Trophoblast cell (in vitro differentiated cells and primary cell): ENCODE data around the gene TIMELESS.
"Not testable (repeated sequence)": the region's sequence is repeated elsewhere in the genome, so short reads cannot be mapped to it uniquely, and the experiment has no call there.

ENCODE experiments used
- DNase-seq, 2 donors: peaks; one replicate each; pipeline ENCODE4 v3.0.0-alpha.2; 2016
- H2AFZ ChIP-seq: 2 replicates; pipeline ENCODE4 v1.6.1; 2013; ENCODE audit warnings: low read length, moderate library complexity, mild to moderate bottlenecking; ENCODE audit not compliant: insufficient read depth, poor library complexity
- H2AK5ac ChIP-seq: 2 replicates; pipeline ENCODE4 v1.6.1; 2013; ENCODE audit warnings: mild to moderate bottlenecking, low read length
- H2BK120ac ChIP-seq: 2 replicates; pipeline ENCODE4 v1.6.1; 2013; ENCODE audit warnings: low read length, mild to moderate bottlenecking, moderate library complexity; ENCODE audit not compliant: insufficient read depth, poor library complexity
- H2BK12ac ChIP-seq: 2 replicates; pipeline ENCODE4 v1.6.1; 2013; ENCODE audit warnings: mild to moderate bottlenecking, low read length, moderate library complexity
- H2BK5ac ChIP-seq: 2 replicates; pipeline ENCODE4 v1.6.1; 2013; ENCODE audit warnings: low read length, low read depth, moderate library complexity, mild to moderate bottlenecking; ENCODE audit not compliant: poor library complexity
- H3K14ac ChIP-seq: 2 replicates; pipeline ENCODE4 v1.6.1; 2013; ENCODE audit warnings: mild to moderate bottlenecking, low read length
- H3K18ac ChIP-seq: 2 replicates; pipeline ENCODE4 v1.6.1; 2013; ENCODE audit warnings: mild to moderate bottlenecking, low read length
- H3K23ac ChIP-seq: 2 replicates; pipeline ENCODE4 v1.6.1; 2013; ENCODE audit warnings: low read length
- H3K27ac ChIP-seq: 2 replicates; pipeline ENCODE4 v1.5.1; 2013; ENCODE audit warnings: low read depth, mild to moderate bottlenecking, inconsistent platforms, low read length, moderate library complexity
- H3K27me3 ChIP-seq: 2 replicates; pipeline ENCODE4 v1.6.1; 2013; ENCODE audit warnings: inconsistent platforms, mild to moderate bottlenecking, low read length, moderate library complexity; ENCODE audit not compliant: insufficient read depth
- H3K36me3 ChIP-seq, 2 experiments: 1 replicate in 1 of 2; 2 replicates in 1 of 2; pipeline ENCODE4 v1.6.1; 2013; ENCODE audit warnings: low read length in 2 of 2, mild to moderate bottlenecking in 2 of 2, moderate library complexity in 1 of 2; ENCODE audit not compliant: insufficient read depth in 2 of 2, control insufficient read depth in 1 of 2
- H3K4ac ChIP-seq: 2 replicates; pipeline ENCODE4 v1.6.1; 2013; ENCODE audit warnings: low read depth, mild to moderate bottlenecking, low read length, moderate library complexity
- H3K4me1 ChIP-seq, 2 experiments: 1 replicate in 1 of 2; 2 replicates in 1 of 2; pipeline ENCODE4 v1.6.1; 2013; ENCODE audit warnings: low read length in 2 of 2, mild to moderate bottlenecking in 2 of 2, moderate library complexity in 1 of 2; ENCODE audit not compliant: insufficient read depth in 2 of 2, control insufficient read depth in 1 of 2
- H3K4me2 ChIP-seq: 2 replicates; pipeline ENCODE4 v1.6.1; 2013; ENCODE audit warnings: inconsistent platforms, mild to moderate bottlenecking, low read length, moderate library complexity
- H3K4me3 ChIP-seq: 2 replicates; pipeline ENCODE4 v1.5.1; 2013; ENCODE audit warnings: mild to moderate bottlenecking, low read depth, low read length, inconsistent platforms
- H3K79me1 ChIP-seq: one replicate; pipeline ENCODE4 v1.6.1; 2013; ENCODE audit warnings: low read length
- H3K79me2 ChIP-seq: 2 replicates; pipeline ENCODE4 v1.6.1; 2013; ENCODE audit warnings: low read length, mild to moderate bottlenecking; ENCODE audit not compliant: control insufficient read depth, insufficient read depth, poor library complexity
- H3K9ac ChIP-seq: 2 replicates; pipeline ENCODE4 v1.6.1; 2013; ENCODE audit warnings: mild to moderate bottlenecking, low read length
- H3K9me3 ChIP-seq: 2 replicates; pipeline ENCODE4 v1.6.1; 2013; ENCODE audit warnings: low read depth, mild to moderate bottlenecking, control low read depth, inconsistent platforms, low read length; ENCODE audit not compliant: insufficient read depth
- H4K12ac ChIP-seq: 2 replicates; pipeline ENCODE4 v1.6.1; 2013; ENCODE audit warnings: low read depth, mild to moderate bottlenecking, low read length, moderate library complexity
- H4K8ac ChIP-seq: 2 replicates; pipeline ENCODE4 v1.6.1; 2013; ENCODE audit warnings: low read depth, mild to moderate bottlenecking, low read length, moderate library complexity
- H4K91ac ChIP-seq: one replicate; pipeline ENCODE4 v1.6.1; 2013; ENCODE audit warnings: low read depth, mild to moderate bottlenecking, low read length, moderate library complexity
- WGBS: extraction: QIAGEN DNeasy Blood & Tissue Kit; methylation state at CpG from one replicate; pipeline ENCODE4 v1.1.7; 2013; ENCODE audit warnings: missing lambda C conversion rate; ENCODE audit not compliant: insufficient read length, insufficient coverage; ENCODE audit errors: extremely low coverage; 5-methylcytosine and 5-hydroxymethylcytosine counted together

TIMELESS gene

GRCh38 chr12:56494106-56494415 lies 44.8 kb upstream of the TIMELESS start:
- H2AK5ac ChIP-seq, H3K27ac ChIP-seq, H3K23ac ChIP-seq, H4K8ac ChIP-seq, H3K18ac ChIP-seq, H3K4me1 ChIP-seq, H3K9ac ChIP-seq, H2AFZ ChIP-seq, H2BK120ac ChIP-seq, H2BK12ac ChIP-seq, H3K36me3 ChIP-seq, H3K4me2 ChIP-seq, H4K12ac ChIP-seq, DNase-seq, H4K91ac ChIP-seq, H3K14ac ChIP-seq, H3K79me1 ChIP-seq, H2BK5ac ChIP-seq, H3K4ac ChIP-seq, H3K4me3 ChIP-seq, H3K27me3 ChIP-seq, H3K79me2 ChIP-seq: not testable (repeated sequence)
- H3K9me3 ChIP-seq = peaks cover 12% of the 10 kb centered on the region
- no CpG with 5 or more reads among the region's 15 CpGs for WGBS

DNA sequence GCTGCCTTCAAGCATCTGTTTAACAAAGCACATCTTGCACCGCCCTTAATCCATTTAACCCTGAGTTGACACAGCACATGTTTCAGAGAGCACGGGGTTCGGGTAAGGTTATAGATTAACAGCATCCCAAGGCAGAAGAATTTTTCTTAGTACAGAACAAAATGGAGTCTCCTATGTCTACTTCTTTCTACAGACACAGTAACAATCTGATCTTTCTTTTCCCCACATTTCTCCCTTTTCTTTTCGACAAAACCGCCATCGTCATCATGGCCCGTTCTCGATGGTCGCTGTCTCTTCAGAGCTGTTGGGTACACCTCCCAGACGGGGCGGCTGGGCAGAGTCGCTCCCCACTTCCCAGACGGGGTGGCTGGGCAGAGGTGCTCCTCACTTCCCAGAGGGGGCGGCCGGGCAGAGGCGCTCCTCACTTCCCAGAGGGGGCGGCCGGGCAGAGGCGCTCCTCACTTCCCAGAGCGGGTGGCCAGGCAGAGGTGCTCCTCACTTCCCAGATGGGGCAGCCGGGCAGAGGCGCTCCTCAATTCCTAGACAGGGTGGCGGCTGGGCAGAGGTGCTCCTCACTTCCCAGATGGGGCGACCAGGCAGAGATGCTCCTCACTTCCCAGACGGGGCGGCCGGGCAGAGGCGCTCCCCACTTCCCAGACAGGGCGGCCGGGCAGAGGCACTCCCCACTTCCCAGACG lies 44.3 kb upstream of the TIMELESS start:
- not testable (repeated sequence) for H2BK120ac ChIP-seq, H4K8ac ChIP-seq, H4K12ac ChIP-seq, H3K27ac ChIP-seq, H3K4ac ChIP-seq, H3K4me1 ChIP-seq, H3K14ac ChIP-seq, H2AK5ac ChIP-seq, H3K79me2 ChIP-seq, H3K4me3 ChIP-seq, H2BK12ac ChIP-seq, H2BK5ac ChIP-seq, DNase-seq, H4K91ac ChIP-seq, H3K36me3 ChIP-seq, H3K9ac ChIP-seq, H3K23ac ChIP-seq, H2AFZ ChIP-seq, H3K79me1 ChIP-seq, H3K4me2 ChIP-seq, H3K18ac ChIP-seq
- Histone ChIP-seq H3K27me3 (peaks cover 12% of the 10 kb centered on the region), H3K9me3 (peaks cover 14% of the 10 kb centered on the region)
- WGBS = no CpG with 5 or more reads among the region's 31 CpGs

DNA sequence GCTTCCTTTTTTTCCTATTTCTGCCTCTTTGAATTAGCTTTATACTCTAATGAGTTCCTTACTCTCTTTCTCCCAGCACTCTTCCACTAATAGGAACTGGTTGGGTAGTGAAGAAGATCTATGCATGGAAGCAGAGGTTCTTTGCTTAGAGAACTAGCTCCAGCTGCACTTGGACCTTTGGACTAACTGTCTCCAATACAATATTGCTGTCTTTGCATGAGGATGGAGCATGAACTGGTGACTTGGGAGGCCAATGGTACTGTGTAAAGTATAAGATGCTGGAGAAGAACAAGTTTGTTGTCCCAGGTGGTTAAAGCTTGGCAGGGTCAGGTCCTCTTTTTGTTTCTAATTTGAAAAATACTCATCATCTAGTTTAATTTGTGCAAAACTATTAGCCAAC lies 41.1 kb upstream of the TIMELESS start:
- no peak overlapping the region for H3K4me3 ChIP-seq
- no peak overlapping the region for H3K18ac ChIP-seq
- H3K79me2 ChIP-seq = no peaks in the 10 kb centered on the region
- H3K27me3 ChIP-seq = peaks cover 31% of the 10 kb centered on the region
- no peak overlapping the region for H3K9ac ChIP-seq
- no peak overlapping the region for H4K12ac ChIP-seq
- H2BK12ac ChIP-seq = no peak overlapping the region
- no peaks in the 10 kb centered on the region for H3K79me1 ChIP-seq
- H2AFZ ChIP-seq = no peak overlapping the region
- no peak overlapping the region for H4K91ac ChIP-seq
- no peak overlapping the region for H3K4ac ChIP-seq
- no peak overlapping the region for H3K14ac ChIP-seq
- H3K4me1 ChIP-seq = peaks cover 2 to 7% of the 10 kb centered on the region in 2 experiments
- no peak overlapping the region for H2BK120ac ChIP-seq
- H3K4me2 ChIP-seq = no peak overlapping the region
- H3K27ac ChIP-seq = no peak overlapping the region
- no peak overlapping the region for H2AK5ac ChIP-seq
- no peak overlapping the region for H4K8ac ChIP-seq
- no peak for DNase-seq
- H3K23ac ChIP-seq = no peak overlapping the region
- H3K9me3 ChIP-seq = peaks cover 22% of the 10 kb centered on the region
- no peak overlapping the region for H2BK5ac ChIP-seq
- H3K36me3 ChIP-seq = peaks cover 0 to 2% of the 10 kb centered on the region in 2 experiments

DNA sequence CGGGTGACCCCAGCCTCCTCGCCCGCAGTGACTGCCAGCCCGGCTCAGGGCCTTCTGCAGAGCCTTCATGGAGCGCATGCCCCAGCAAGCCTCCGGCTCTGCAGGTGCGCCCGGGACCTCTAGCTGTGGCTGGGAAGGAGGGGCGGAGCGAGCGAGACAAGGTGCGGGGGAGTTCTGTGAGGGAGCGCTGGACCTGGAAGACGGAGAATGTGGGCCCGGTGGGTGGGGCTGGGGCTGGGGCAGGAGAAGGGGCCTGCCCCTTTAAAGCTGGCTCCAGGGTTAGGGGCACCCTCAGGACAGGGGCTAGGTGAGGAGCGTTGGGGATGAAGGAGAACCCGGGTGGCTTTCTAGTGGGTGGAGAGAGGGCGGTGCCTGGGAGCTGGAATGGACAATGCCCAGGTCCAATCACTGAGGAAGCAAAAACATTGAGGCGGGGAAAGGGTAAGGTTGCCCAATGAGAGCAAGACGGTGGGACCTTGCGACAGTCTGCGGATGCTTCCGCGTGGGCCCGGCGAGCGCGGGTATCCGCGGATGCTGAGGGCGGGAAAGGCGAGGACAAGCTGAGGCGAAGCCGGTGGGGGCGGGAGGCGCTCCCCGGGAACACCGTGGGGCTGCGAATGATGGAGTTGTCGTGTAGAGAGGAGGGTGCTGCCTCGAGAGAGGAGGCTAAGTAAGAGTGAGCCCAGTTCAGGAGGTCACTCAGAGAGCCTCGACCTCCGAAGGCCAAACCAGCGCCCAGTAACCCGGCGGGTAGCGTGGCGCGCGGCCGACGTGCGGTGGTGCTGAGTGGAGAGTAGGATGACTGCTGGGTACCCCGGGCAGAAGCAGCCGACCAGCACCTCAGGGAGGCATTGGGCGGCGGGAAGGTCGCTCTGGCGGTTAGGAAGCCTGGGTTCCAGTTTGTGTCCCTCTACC lies 39.1 kb upstream of the TIMELESS start, which contains the start of gene GLS2:
GLS2 (minus strand) TSS at position 121 of the 915 bp plus-strand sequence; CDS start at position 78, 43 bp downstream.
- Histone ChIP-seq H3K9me3 (peaks cover 10% of the 10 kb centered on the region), H3K36me3 (no peaks in the 10 kb centered on the region), H4K8ac (no peak within 1 kb of the TSS), H3K27ac (no peak within 1 kb of the TSS), H3K79me1 (no peaks in the 10 kb centered on the region), H2AK5ac (no peak within 1 kb of the TSS), H3K9ac (no peak within 1 kb of the TSS), H2BK5ac (no peak within 1 kb of the TSS), H3K18ac (no peak within 1 kb of the TSS), H3K4me3 (peak within 1 kb of the TSS; percentile 48), H4K12ac (no peak within 1 kb of the TSS), H2BK12ac (no peak within 1 kb of the TSS), H3K27me3 (peaks cover 31% of the 10 kb centered on the region), H3K4ac (no peak within 1 kb of the TSS), H3K4me2 (peak within 1 kb of the TSS; percentile 64), H2AFZ (no peak within 1 kb of the TSS), H2BK120ac (no peak within 1 kb of the TSS), H4K91ac (no peak within 1 kb of the TSS), H3K4me1 (peaks cover 2 to 7% of the 10 kb centered on the region in 2 experiments), H3K23ac (no peak within 1 kb of the TSS), H3K79me2 (no peaks in the 10 kb centered on the region), H3K14ac (no peak within 1 kb of the TSS)
- DNase-seq = peak; percentile 55 to 82
- no CpG with 5 or more reads among the region's 59 CpGs for WGBS
